ENCODE data around the gene SGCB. TPM values are rescaled to one million over a fixed set of nuclear protein-coding genes. Genes with fewer than 3 reads are reported as not detected.
A peak's percentile ranks its signal among the peaks of the same experiment; 100 is the strongest.

Gene SGCB
- total RNA-seq, 1 donor from 2014 or later: 7.6 TPM

DNA sequence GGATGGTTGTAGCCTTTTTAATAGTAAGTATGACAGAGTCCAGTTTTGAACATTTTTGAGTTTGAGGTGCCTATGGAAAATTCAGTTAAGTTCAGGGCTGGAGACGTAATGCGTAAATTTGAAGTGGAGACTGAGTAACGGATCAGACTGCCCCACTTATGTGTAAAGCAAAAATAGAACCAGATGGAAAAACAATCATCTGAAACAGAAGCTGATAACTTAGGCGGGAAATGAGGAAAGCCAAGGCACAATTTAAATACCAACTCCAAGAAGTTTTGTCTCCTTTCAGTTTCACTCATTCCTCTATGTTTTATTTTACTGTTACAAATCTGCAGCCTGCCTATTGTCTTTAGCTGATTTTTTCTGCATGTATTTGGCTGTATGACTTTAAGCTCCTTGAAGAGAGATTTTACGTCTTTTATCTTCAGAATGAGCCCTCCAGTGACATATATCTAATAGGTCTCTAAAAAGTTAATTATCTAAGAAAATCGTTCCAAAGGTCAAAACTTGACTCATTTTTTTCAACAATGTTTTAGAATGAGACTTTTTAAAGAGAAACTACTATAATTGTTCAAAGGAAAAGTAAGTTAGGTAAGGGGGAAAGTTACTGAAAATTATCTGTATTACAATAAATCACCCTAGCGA lies 1.1 kb downstream of the SGCB start:
- H3K27me3 ChIP-seq (ENCODE audit: control insufficient read depth, insufficient read depth, low read length): peaks cover 4% of the 10 kb centered on the region
- TF ChIP-seq, protein P1, sequence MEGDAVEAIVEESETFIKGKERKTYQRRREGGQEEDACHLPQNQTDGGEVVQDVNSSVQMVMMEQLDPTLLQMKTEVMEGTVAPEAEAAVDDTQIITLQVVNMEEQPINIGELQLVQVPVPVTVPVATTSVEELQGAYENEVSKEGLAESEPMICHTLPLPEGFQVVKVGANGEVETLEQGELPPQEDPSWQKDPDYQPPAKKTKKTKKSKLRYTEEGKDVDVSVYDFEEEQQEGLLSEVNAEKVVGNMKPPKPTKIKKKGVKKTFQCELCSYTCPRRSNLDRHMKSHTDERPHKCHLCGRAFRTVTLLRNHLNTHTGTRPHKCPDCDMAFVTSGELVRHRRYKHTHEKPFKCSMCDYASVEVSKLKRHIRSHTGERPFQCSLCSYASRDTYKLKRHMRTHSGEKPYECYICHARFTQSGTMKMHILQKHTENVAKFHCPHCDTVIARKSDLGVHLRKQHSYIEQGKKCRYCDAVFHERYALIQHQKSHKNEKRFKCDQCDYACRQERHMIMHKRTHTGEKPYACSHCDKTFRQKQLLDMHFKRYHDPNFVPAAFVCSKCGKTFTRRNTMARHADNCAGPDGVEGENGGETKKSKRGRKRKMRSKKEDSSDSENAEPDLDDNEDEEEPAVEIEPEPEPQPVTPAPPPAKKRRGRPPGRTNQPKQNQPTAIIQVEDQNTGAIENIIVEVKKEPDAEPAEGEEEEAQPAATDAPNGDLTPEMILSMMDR (IDR thresholded peaks at IDR 0.05; ENCODE audit: insufficient read depth, low read length, severe bottlenecking): no peak

GRCh38 chr4:52035190-52035589 lies 2.9 kb downstream of the SGCB start:
- TF ChIP-seq, protein P1 (IDR thresholded peaks at IDR 0.05; ENCODE audit: insufficient read depth, low read length, severe bottlenecking): no peak
- no peak for DNase-seq (ENCODE audit: low read depth)
- Histone ChIP-seq H3K27me3 (ENCODE audit: control insufficient read depth, insufficient read depth, low read length) (no peaks in the 10 kb centered on the region), H3K36me3 (ENCODE audit: control insufficient read depth, insufficient read depth, low read length) (no peaks in the 10 kb centered on the region), H3K4me3 (ENCODE audit: low read depth, low read length) (no peak overlapping the region)
- FAIRE-seq: no peak

More for the DNA sequence above, 1.1 kb downstream of the SGCB start:
- Histone ChIP-seq H3K36me3 (ENCODE audit: control insufficient read depth, insufficient read depth, low read length) (no peaks in the 10 kb centered on the region), H3K4me3 (ENCODE audit: low read depth, low read length) (no peak overlapping the region)
- FAIRE-seq (no peak), DNase-seq (ENCODE audit: low read depth) (no peak)

DNA sequence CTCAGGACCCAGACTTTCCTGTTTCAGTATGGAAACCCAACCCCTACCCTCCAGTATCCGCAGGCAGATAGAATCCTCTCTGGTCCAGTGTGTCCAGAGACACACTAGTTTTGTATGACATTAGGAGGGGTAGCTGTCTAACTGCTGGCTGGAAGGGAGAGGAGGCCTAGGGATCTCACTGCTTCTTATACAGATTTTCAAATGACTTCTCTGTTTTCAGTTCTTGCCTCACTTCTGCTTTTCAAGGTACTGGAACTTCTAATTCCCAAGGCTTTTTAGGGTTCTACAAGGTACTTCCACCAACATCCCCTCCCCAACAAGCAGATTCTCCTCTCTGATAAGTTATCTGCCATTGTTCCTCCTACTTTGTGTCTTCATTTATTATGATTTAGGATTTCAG lies 6.1 kb downstream of the SGCB start:
- H3K4me3 ChIP-seq (ENCODE audit: low read depth, low read length): no peak overlapping the region
- TF ChIP-seq, protein P1 (IDR thresholded peaks at IDR 0.05; ENCODE audit: insufficient read depth, low read length, severe bottlenecking): no peak
- H3K36me3 ChIP-seq (ENCODE audit: control insufficient read depth, insufficient read depth, low read length): no peaks in the 10 kb centered on the region
- FAIRE-seq (no peak), DNase-seq (ENCODE audit: low read depth) (no peak)
- no peaks in the 10 kb centered on the region for H3K27me3 ChIP-seq (ENCODE audit: control insufficient read depth, insufficient read depth, low read length)

GRCh38 chr4:52028970-52029369 lies 9.1 kb downstream of the SGCB start:
- Histone ChIP-seq H3K27me3 (ENCODE audit: control insufficient read depth, insufficient read depth, low read length) (no peaks in the 10 kb centered on the region), H3K36me3 (ENCODE audit: control insufficient read depth, insufficient read depth, low read length) (no peaks in the 10 kb centered on the region), H3K4me3 (ENCODE audit: low read depth, low read length) (no peak overlapping the region)
- DNase-seq (ENCODE audit: low read depth): peak; percentile 76
- FAIRE-seq: no peak
- TF ChIP-seq, protein P1 (IDR thresholded peaks at IDR 0.05; ENCODE audit: insufficient read depth, low read length, severe bottlenecking): no peak

DNA sequence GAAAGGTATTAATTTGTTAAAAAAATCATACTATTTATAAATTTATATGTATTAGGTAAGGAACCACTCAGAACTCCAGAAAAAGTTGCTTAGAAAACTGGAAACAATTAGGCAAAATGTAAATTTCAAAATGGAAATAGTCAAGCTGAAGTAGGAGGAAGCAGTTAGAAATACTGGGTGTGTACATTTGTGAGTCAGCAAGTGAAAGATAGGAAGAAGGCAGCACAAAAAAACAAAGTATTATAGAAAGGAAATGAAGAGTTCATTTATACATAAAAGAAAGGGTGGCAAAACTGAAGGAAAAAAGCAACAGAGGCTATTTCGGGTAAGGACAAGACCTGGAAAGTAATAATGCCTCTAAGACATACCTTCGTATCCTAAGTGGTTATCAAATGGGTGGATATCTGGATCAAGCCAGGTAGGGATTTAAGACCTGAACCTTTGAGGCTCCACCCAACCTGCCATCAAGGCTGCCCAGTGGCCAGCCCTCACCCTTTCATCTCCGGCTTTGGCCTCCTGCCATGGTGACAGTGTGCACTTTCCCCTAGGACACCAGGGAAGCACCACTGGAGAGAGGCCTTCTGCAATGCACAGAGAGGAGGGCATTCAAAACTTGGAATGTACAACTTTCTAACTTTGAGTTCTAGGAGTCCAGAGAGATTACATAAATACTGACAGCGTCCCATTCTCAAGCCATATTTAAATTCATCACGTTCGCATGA lies 18.0 kb downstream of the SGCB start, which contains the start of gene LRRC66:
Gene LRRC66 (minus strand): TSS at position 428 of the 722 bp plus-strand sequence. CDS start 2,750 bp downstream, outside the sequence.
- DNase-seq (ENCODE audit: low read depth): peak; percentile 33
- no peaks in the 10 kb centered on the region for H3K27me3 ChIP-seq (ENCODE audit: control insufficient read depth, insufficient read depth, low read length)
- no peak within 1 kb of the TSS for H3K4me3 ChIP-seq (ENCODE audit: low read depth, low read length)
- FAIRE-seq: no peak
- H3K36me3 ChIP-seq (ENCODE audit: control insufficient read depth, insufficient read depth, low read length): no peaks in the 10 kb centered on the region
- TF ChIP-seq, protein P1 (IDR thresholded peaks at IDR 0.05; ENCODE audit: insufficient read depth, low read length, severe bottlenecking): no peak

Measured in bronchial epithelial cell (primary cell).